HL-60 (cell line): ENCODE measurements around the gene CRMP1.

Experiments used
- DNase-seq, 2 experiments: peaks; one replicate each; pipeline ENCODE4 v3.0.0-alpha.2; 2010 to 2020; ENCODE audit warnings: low read depth in 1 of 2, low spot score in 1 of 2
- H3K27ac ChIP-seq: fragments of 250-450 bp; sonication (Bioruptor Pico); replicated peaks from 2 replicates; pipeline ENCODE4 v1.5.1; 2020; ENCODE audit warnings: mild to moderate bottlenecking, moderate library complexity
- H3K27me3 ChIP-seq: fragments of 250-450 bp; sonication (Bioruptor Pico); 2 replicates; pipeline ENCODE4 v1.5.1; 2021; ENCODE audit warnings: mild to moderate bottlenecking, moderate library complexity; ENCODE audit not compliant: insufficient read depth, poor library complexity, severe bottlenecking
- H3K4me3 ChIP-seq: replicated peaks from 2 replicates; pipeline ENCODE4 v1.5.1; 2011; ENCODE audit warnings: mild to moderate bottlenecking, control low read depth, low read length; ENCODE audit not compliant: insufficient read depth
- CTCF ChIP-seq: IDR thresholded peaks from one replicate; pipeline ENCODE4 v1.5.1; 2011; ENCODE audit warnings: low read length, control low read depth, inconsistent platforms; ENCODE audit not compliant: insufficient read depth
- GABPA ChIP-seq: IDR thresholded peaks from 2 replicates; pipeline ENCODE4 v1.6.1; 2012; ENCODE audit warnings: low read depth
- POLR2AphosphoS5 ChIP-seq: IDR thresholded peaks from 2 replicates; pipeline ENCODE4 v1.6.1; 2012; ENCODE audit warnings: low read depth
- REST ChIP-seq: IDR thresholded peaks from 2 replicates; pipeline ENCODE4 v1.6.1; 2012; ENCODE audit warnings: low read depth; ENCODE audit not compliant: insufficient replicate concordance
- SPI1 ChIP-seq: IDR thresholded peaks from 2 replicates; pipeline ENCODE4 v1.6.1; 2012; ENCODE audit warnings: low read depth, mild to moderate bottlenecking, borderline replicate concordance

CRMP1 gene

GRCh38 chr4:5923376-5923775 lies 30.5 kb upstream of the CRMP1 start:
- no peak for TF ChIP-seq SPI1
- no peak for TF ChIP-seq POLR2AphosphoS5
- no peak for TF ChIP-seq GABPA
- TF ChIP-seq REST = no peak
- TF ChIP-seq CTCF = no peak
- Histone ChIP-seq H3K4me3 (no peak overlapping the region), H3K27ac (no peak overlapping the region), H3K27me3 (no peaks in the 10 kb centered on the region)
- no peak for DNase-seq

- no peak for DNase-seq
- H3K4me3 ChIP-seq = no peak overlapping the region
Observed at GRCh38 chr4:5922556-5922955, 29.7 kb upstream of the CRMP1 start.

GRCh38 chr4:5921981-5922380 lies 29.1 kb upstream of the CRMP1 start:
- no peak for DNase-seq
- TF ChIP-seq GABPA (no peak), REST (no peak), CTCF (no peak), SPI1 (no peak), POLR2AphosphoS5 (no peak)
- no peak overlapping the region for H3K27ac ChIP-seq
- H3K27me3 ChIP-seq = no peaks in the 10 kb centered on the region
- H3K4me3 ChIP-seq = no peak overlapping the region

More at GRCh38 chr4:5922556-5922955, 29.7 kb upstream of the CRMP1 start:
- TF ChIP-seq REST = no peak
- no peak for TF ChIP-seq SPI1
- TF ChIP-seq GABPA = no peak
- no peak for TF ChIP-seq CTCF
- no peak for TF ChIP-seq POLR2AphosphoS5
- H3K27me3 ChIP-seq = no peaks in the 10 kb centered on the region
- H3K27ac ChIP-seq = no peak overlapping the region
